Left forelimb (tissue), 1 donor: ENCODE data around the gene HAO2.
"Not testable (repeated sequence)": the region's sequence is repeated elsewhere in the genome, so short reads cannot be mapped to it uniquely, and the experiment has no call there.

Source experiments
- DNase-seq: peaks from one replicate; pipeline ENCODE4 v3.0.0-alpha.2; 2018; ENCODE audit warnings: low spot score

Gene HAO2

DNA sequence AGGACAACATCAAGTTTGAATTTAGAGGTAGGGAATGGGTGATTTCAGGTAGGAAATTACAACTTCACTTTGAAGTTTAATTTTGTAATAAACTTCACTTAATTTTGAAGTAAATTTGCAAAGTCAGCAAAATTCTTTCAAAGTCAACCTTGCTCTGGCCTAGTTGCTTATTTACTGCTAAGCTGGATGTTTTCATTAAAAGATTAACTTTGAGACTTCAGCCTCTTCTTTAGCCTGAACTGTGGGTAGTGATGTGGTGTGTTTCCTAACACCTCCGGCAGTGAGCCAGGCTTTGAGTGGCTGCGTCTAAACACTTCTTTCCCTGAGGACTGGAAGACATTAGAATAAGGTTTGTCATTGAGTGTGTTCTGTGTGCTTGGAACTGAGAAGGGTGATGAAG is at the start of gene HAO2:
Gene HAO2 (plus strand): TSS at position 232 of the 400 bp plus-strand sequence. CDS start 12,301 bp downstream, outside the sequence.
- DNase-seq = no peak

DNA sequence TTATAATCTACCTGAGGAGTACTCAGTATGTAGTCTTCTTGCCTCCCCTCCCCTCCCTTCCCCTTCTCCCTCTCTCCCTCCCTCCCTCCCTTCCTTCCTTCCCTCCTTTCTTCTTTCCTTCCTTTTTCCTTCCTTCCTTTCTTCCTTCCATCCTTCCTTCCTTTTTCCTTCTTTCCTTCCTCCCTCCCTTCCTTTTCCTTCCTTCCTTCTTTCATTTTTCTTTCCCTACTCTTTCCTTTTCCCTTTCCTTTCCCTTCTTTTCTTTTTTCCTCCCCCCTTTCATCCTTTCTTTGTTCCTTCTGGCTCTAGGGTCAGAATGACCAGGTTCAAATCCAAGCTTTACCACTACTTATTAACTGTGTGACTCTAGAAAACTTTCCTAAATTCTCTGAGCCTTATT is 48.5 kb upstream of the HAO2 start:
- DNase-seq = no peak

DNA sequence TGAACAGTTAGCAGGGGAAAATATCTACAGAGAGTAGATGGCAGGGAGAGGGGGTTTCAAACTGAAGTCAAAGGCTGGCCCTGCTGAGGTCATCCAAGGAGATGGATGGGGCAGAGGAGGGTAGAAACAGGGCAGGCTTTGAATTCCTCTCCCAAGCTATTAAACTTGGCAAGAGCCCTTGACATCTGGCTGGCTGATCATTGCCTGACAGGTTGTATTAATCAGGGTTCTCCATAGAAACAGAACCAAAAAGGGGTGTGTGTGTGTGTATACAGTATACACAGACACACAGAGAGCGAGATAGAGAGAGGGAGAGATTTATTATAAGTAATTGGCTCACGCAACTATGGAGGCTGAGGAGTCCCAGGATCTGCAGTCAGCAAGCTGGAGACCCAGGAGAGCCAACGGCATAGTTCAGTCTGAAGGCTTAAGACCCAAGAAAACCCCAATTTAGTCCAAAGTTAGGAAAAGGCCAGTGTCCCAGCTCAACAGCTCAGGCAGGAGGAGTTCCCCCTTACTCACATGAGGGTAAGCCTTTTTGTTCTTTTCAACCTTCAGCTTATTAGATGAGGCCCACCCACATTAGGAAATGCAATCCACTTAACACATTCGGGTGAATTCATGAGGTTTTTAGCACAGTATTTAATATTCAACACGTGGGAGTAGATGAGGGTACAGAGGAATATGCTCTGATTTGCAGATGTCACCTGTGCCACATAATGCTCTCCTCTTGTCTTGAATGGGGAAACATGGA is 46.7 kb upstream of the HAO2 start:
- no peak for DNase-seq

- no peak for DNase-seq
These were observed 45.2 kb upstream of the HAO2 start for GRCh38 chr1:119323216-119323982.

GRCh38 chr1:119324198-119324597 is 44.4 kb upstream of the HAO2 start:
- no peak for DNase-seq

GRCh38 chr1:119326251-119326650 is 42.3 kb upstream of the HAO2 start:
- DNase-seq = no peak

GRCh38 chr1:119327094-119327449 is 41.5 kb upstream of the HAO2 start:
- no peak for DNase-seq

GRCh38 chr1:119327450-119328155 is 41.0 kb upstream of the HAO2 start:
- peak; percentile 73 for DNase-seq

GRCh38 chr1:119329541-119330461 is 38.8 kb upstream of the HAO2 start:
- DNase-seq = no peak

- no peak for DNase-seq
These were observed 38.0 kb upstream of the HAO2 start for GRCh38 chr1:119330466-119331189.

- DNase-seq = no peak
These were observed 37.4 kb upstream of the HAO2 start for GRCh38 chr1:119331190-119331515.

GRCh38 chr1:119331915-119332314 is 36.7 kb upstream of the HAO2 start:
- DNase-seq = no peak

DNA sequence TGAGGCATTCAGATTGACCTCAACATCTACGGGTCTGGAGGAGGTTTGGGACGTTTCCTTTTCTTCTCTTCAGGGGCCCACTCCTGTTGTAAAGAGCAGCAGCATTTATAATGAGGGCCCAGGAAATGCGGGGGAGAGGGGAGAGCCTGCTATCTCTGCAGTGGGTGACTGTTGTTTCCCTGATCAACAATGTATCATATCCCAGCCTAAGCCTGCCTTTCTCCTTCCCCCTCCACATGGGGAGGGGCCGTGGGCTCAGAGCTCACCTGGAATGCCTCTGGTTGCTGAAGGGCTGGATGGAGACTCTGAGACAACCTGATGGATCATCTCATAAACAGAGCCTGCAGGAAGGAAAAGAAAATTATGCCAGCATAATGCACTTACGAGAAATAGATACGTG is 36.0 kb upstream of the HAO2 start:
- no peak for DNase-seq

DNA sequence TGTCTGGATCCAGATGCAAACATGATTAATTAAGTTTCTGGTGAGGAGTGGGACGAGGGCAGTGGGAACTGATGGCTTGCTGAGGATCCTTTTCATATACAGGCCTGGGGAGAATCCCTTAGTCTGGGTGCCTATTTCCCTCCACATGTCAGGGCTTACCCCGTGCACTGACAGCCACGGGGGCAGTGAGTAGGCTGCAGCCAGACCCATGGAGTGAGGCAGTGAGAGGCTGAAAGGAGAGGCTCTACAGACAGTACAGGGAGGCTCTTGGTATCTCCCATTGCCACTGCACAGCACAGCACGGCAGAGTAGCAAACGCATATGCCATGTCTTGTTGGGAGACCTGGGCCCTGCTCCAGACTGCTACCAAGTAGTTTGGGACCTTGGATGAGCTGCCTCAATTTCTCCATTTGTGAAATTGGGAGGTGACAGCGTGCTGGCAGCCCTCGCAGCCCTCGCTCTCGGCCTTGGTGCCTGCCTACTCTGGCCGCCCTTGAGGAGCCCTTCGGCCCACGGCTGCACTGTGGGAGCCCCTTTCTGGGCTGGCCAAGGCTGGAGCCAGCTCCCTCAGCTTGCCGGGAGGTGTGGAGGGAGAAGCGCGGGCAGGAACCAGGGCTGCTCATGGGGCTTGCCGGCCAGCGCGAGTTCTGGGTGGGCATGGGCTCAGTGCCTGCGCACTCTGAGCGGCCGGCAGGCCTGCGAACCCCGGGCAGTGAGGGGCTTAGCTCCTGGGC is 35.3 kb upstream of the HAO2 start:
- DNase-seq = no peak

GRCh38 chr1:119333897-119334250 is 34.7 kb upstream of the HAO2 start:
- not testable (repeated sequence) for DNase-seq

DNA sequence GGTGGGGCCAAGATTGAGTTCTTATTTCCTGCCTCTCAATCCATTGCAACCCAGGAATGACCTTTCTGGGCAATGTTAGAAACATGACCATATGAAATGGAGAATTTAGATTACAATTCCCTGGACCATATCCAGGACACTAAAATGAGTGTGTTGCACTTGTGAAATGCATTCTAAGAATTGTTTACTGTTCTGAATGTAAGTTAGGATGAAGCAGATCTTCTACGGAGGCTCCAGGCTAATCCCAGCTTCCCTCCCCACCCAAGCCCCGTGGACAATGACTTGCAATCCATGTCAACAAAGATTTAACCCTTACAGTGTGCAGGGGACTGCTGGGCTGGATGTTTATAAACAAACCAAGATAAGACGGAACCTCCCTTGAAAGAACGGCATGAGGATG is 31.7 kb upstream of the HAO2 start:
- DNase-seq = no peak

DNA sequence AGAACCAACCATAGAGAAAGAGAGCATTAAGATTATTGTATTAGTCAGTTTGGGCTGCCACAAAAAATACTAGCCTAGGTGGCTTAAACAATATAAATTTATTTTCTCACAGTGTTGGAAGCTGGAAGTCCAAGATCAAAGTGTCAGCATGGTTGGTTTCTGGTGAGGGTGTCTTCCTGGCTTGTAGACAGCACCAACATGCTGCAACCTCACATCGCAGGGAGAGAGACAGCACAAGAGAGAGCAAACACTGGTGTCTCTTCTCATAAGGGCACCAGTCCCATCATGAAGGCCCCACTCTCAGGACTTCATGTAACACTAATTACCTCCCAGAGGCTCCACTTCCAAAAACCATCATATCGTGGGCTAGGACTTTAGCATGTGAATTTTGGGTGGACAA is 30.6 kb upstream of the HAO2 start:
- DNase-seq = no peak

DNA sequence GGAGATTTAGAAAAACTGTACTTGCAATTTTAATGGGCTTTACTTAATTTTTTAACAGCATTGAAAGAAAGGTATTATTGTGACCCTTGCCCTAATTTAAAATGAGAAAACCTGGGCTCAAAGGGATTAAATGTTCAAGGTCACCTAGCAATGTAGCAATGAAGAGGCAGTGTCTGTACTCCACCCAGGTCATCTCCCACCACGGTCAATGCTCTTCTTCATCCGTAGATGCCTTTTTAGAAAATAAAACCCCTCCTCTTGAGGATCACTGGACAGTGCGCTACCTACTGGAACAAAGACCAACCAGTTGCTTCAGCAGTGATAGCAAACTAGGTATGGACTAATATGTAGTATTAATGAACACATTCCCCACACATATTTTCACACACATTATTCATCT is 29.8 kb upstream of the HAO2 start:
- no peak for DNase-seq

GRCh38 chr1:119340861-119341261 is 27.7 kb upstream of the HAO2 start:
- DNase-seq = no peak

DNA sequence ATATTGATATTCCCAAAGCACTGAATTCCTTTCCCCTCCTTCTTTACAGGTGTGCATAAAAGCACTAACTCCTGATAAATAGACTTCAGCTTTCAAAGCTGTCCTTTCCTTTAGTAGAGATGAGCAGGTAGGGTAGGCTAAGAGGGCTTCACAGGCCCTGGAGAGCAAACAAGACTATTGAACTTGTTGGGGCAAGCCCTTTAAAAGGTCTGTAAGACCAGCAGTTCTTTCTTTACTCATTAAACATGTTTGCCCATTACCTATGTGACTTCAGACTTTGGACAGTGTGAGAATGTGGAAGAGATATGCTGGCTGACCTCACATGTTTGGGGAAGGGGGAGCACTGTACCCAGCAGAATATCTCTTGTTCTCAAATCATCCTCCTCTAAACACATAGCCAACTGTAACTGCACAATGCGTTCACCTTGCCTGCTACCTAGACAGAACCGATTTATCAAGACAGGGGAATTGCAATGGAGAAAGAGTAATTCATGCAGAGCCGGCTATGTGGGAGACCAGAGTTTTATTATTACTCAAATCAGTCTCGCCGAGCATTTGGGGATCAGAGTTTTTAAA is 27.1 kb upstream of the HAO2 start:
- DNase-seq = no peak
